A549 treated with DMSO at 1 μM for 4 hours (cell line): ENCODE data around the gene IFNAR2. TPM values are rescaled to one million over a fixed set of nuclear protein-coding genes. Genes with fewer than 3 reads are reported as not detected.

ENCODE experiments used
- total RNA-seq: library from RNA; stranded (reverse); fragments of 200-300 nt; extraction: Qiagen RNA extraction; gene quantifications from 5 replicates; pipeline ENCODE4 v1.2.3, GENCODE V29; 2022; ENCODE audit warnings: low read depth

Gene IFNAR2
- 14.8 to 18.8 TPM (median 17.2 TPM) in 5 replicates for total RNA-seq

GRCh38 chr21:33229784-33230544, at the start of gene IFNAR2:
Gene IFNAR2, plus strand, starts transcription at chr21:33229938. Its CDS starts 11,985 bp downstream, at chr21:33241923.

DNA sequence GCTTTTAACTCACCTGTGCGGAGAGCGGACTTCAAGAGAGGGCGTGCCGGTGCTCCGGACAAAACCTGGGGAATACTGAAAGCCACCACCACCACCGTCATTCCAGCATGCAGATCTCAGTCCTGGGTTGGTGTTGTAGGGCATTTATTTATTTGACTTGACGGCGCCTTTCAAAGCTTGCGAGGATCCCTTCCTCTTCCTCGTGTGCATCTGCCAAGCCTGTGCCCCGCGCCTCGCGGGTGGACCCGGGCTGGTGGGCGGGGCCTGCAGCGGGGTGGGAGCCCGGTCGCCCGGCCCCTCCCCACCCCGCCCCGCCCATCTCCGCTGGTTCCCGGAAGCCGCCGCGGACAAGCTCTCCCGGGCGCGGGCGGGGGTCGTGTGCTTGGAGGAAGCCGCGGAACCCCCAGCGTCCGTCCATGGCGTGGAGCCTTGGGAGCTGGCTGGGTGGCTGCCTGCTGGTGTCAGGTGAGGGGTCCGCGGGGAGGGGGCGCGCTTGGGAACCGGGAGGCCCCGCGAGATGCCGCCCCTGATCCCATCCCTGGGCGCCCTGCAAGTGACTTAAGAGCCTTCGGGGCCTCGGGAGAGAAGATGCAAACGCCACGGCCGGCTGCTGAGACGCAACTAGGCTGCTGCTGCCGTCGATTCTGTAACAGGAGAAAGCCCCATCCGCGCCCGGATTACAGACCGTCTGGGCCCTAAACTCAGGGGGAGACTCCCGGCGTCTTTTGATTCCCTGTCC, 36.5 kb downstream of the IFNAR2 start, which contains the start of gene IL10RB:
IL10RB (plus strand) TSS at position 318 of the 739 bp plus-strand sequence; CDS start at position 417, 99 bp downstream.

Other genes starting within 250 kb of the IFNAR2 start
- gene OLIG2, start 204.0 kb upstream of the IFNAR2 start, total RNA-seq: not detected in 5 replicates
- gene OLIG1, start 159.8 kb upstream of the IFNAR2 start, total RNA-seq: 0.07 TPM in 1 of 5 replicates, not detected in the others
- 15.4 to 23.3 TPM (median 19.2 TPM) in 5 replicates for gene IL10RB, start 36.4 kb downstream of the IFNAR2 start, total RNA-seq
- gene IFNAR1, start 95.0 kb downstream of the IFNAR2 start, total RNA-seq: 17.1 to 21.0 TPM (median 19.7 TPM) in 5 replicates
- gene IFNGR2, start 173.5 kb downstream of the IFNAR2 start, total RNA-seq: 50.3 to 61.6 TPM (median 59.8 TPM) in 5 replicates